ENCODE data around the gene GREB1.

Gene GREB1

GRCh38 chr2:11577101-11577883 lies 43.4 kb downstream of the GREB1 start:
- no peak for DNase-seq (ENCODE audit: low read depth)
- TF ChIP-seq CTCF (conservative IDR thresholded peaks at IDR 0.05; ENCODE audit: control insufficient read depth, insufficient read depth, low read depth, low read length): no peak

GRCh38 chr2:11578081-11578948 lies 44.5 kb downstream of the GREB1 start:
- no peak for DNase-seq (ENCODE audit: low read depth)
- H3K4me3 ChIP-seq (ENCODE audit: control insufficient read depth, low read depth, low read length): no peak overlapping the region
- TF ChIP-seq CTCF (conservative IDR thresholded peaks at IDR 0.05; ENCODE audit: control insufficient read depth, insufficient read depth, low read depth, low read length): no peak

More at GRCh38 chr2:11577101-11577883, 43.4 kb downstream of the GREB1 start:
- no peak overlapping the region for H3K4me3 ChIP-seq (ENCODE audit: control insufficient read depth, low read depth, low read length)

- H3K4me3 ChIP-seq (ENCODE audit: control insufficient read depth, low read depth, low read length): no peak overlapping the region
- DNase-seq (ENCODE audit: low read depth): no peak
- no peak for TF ChIP-seq CTCF (conservative IDR thresholded peaks at IDR 0.05; ENCODE audit: control insufficient read depth, insufficient read depth, low read depth, low read length)
Observed at GRCh38 chr2:11578986-11579774, 45.3 kb downstream of the GREB1 start.

- H3K4me3 ChIP-seq (ENCODE audit: control insufficient read depth, low read depth, low read length): no peak overlapping the region
- no peak for DNase-seq (ENCODE audit: low read depth)
- TF ChIP-seq CTCF (conservative IDR thresholded peaks at IDR 0.05; ENCODE audit: control insufficient read depth, insufficient read depth, low read depth, low read length): no peak
Observed at GRCh38 chr2:11579867-11580659, 46.2 kb downstream of the GREB1 start.

- H3K4me3 ChIP-seq (ENCODE audit: control insufficient read depth, low read depth, low read length): no peak overlapping the region
- TF ChIP-seq CTCF (conservative IDR thresholded peaks at IDR 0.05; ENCODE audit: control insufficient read depth, insufficient read depth, low read depth, low read length): no peak
- no peak for DNase-seq (ENCODE audit: low read depth)
Observed at GRCh38 chr2:11580697-11581096, 46.9 kb downstream of the GREB1 start.
